Measurements from ENCODE around the gene SLC7A4. TPM values are rescaled to one million over a fixed set of nuclear protein-coding genes. Genes with fewer than 3 reads are reported as not detected.
A peak's percentile ranks its signal among the peaks of the same experiment; 100 is the strongest.

SLC7A4 gene
- total RNA-seq, 2 experiments from 2014 or later: not detected

DNA sequence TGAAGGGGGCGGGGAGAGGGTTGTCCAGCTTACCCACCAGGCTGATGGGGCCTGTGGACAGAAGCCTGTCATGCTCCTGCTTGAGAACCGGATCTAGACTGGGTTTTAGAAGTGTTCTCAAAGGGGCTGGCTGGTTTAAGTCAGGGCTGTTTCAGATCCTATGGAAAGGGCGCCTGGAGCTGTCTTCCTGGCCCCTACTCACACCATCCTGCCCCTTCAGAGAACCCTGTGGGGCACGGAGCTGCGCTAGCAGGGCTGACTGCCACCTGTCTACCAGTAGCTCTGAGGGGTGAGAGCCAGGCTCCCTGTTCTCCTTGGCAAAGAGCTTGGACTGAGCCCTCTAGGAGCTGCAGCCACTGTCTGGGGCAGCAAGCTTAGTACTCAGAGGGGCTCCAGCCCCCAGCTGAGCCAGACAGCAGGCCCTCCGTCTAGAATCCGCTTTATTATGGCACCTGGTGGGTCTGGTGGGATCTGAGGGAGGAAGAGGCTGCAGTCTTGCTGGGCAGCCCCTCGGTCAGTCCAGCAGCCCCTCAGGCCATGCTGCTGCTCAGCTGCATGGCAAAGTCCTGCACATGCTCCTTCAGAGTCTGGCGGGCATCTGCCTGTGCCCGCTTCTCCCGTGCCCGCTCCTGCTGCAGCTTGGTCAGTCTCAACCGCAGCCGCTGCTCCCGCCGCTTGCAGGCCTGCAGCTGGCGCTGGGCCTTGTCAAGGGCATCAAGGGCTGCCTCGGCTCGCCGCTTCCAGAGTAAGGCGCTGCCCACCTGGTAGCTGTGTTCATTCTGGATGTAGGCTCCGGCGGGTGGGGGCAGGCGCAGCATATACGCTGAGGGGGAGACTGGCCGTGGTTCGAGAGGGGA is 32.8 kb downstream of the SLC7A4 start:
- Histone ChIP-seq H3K4me3 (ENCODE audit: low read depth, low read length, poor library complexity, severe bottlenecking) (peak overlapping the region; percentile 83), H3K4me1 (ENCODE audit: insufficient read depth, low read length, poor library complexity, severe bottlenecking) (peaks cover 36% of the 10 kb centered on the region), H3K27ac (ENCODE audit: low read depth, low read length, poor library complexity, severe bottlenecking) (peak overlapping the region; percentile 0), H4K20me1 (ENCODE audit: insufficient read depth, low read length) (no peaks in the 10 kb centered on the region), H3K9me2 (ENCODE audit: insufficient read depth, low read length) (no peaks in the 10 kb centered on the region), H3K4me2 (ENCODE audit: low read length) (peak overlapping the region; percentile 100), H3K36me3 (ENCODE audit: insufficient read depth, low read length) (peaks cover 41% of the 10 kb centered on the region), H3K9me3 (ENCODE audit: low read length) (no peaks in the 10 kb centered on the region), H2AFZ (ENCODE audit: low read length) (no peak overlapping the region), H3K79me2 (ENCODE audit: insufficient read depth, low read depth, low read length) (peaks cover 30% of the 10 kb centered on the region)
- ChIA-PET CTCF (ENCODE audit: unreplicated experiment) (interaction anchor here (0.7 kb wide), 1 partner anchor 252 kb away, joined by 3 read pairs; no protein-coding TSS in a partner anchor), POLR2A (no interaction called here)
- no TSS peak for BruUV-seq (replicated peaks)
- intact Hi-C loops (cut with micrococcal nuclease; ENCODE audit: unreplicated experiment): loop anchor here (10.0 kb wide), 1 partner anchor 145 kb away; the partner anchor contains the start of genes PI4KA and SNAP29
- TF ChIP-seq, protein P1, sequence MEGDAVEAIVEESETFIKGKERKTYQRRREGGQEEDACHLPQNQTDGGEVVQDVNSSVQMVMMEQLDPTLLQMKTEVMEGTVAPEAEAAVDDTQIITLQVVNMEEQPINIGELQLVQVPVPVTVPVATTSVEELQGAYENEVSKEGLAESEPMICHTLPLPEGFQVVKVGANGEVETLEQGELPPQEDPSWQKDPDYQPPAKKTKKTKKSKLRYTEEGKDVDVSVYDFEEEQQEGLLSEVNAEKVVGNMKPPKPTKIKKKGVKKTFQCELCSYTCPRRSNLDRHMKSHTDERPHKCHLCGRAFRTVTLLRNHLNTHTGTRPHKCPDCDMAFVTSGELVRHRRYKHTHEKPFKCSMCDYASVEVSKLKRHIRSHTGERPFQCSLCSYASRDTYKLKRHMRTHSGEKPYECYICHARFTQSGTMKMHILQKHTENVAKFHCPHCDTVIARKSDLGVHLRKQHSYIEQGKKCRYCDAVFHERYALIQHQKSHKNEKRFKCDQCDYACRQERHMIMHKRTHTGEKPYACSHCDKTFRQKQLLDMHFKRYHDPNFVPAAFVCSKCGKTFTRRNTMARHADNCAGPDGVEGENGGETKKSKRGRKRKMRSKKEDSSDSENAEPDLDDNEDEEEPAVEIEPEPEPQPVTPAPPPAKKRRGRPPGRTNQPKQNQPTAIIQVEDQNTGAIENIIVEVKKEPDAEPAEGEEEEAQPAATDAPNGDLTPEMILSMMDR (conservative IDR thresholded peaks at IDR 0.05; ENCODE audit: low read length): no peak
- TF ChIP-seq EZH2phosphoT487 (IDR thresholded peaks at IDR 0.05; ENCODE audit: borderline replicate concordance, low read depth, low read length): no peak
- no peak for DNase-seq (ENCODE audit: low spot score)

DNA sequence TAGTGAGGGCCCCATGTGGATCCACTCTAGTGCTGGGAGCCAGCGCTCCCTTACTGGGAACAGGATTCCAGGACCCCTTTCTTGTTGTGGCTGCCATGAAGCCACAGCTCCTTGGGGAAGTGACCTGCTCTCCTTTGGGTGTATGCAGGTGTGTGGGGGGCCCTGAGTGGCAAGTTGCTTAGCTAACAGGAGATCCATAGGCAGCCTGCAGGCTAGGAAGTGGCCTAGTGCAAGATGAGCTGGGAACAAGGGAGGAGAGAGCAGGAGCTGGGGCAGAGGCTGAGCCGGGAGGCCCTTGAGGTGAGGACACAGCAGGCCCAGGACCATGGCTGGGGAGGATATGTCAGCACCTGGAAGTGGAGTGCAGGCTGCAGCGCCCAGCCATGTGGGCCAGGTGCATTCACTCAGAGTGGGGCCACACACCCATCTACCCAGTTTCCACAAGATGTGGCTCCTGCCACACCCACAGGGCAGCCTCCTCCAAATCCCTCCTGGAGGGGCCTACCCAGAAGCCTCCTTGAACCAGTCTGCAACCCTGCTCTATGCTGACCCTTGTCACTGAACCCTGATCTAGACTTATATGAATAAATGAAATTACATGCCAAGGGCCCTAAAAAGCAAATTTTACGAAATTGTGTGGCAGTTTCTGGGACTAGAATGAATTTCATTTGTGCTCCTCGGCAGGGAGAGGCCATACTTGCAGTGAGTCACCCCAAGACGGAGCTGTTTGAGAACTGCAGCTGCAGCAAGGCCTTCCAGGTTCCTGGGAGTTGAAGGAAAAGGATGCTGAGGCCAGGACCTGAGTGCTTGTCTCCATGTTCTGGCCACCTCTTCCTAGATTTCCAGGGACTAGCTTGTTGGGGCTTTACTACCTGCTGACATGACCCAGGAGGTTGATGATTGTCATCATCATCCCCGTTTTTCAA is 33.7 kb downstream of the SLC7A4 start:
- no peak for TF ChIP-seq EZH2phosphoT487 (IDR thresholded peaks at IDR 0.05; ENCODE audit: borderline replicate concordance, low read depth, low read length)
- TF ChIP-seq, protein P1 (conservative IDR thresholded peaks at IDR 0.05; ENCODE audit: low read length): no peak
- peak overlapping the region; percentile 0 for H3K27ac ChIP-seq (ENCODE audit: low read depth, low read length, poor library complexity, severe bottlenecking)
- no peak for DNase-seq (ENCODE audit: low spot score)
- no peak overlapping the region for H2AFZ ChIP-seq (ENCODE audit: low read length)
- no TSS peak for BruUV-seq (replicated peaks)
- no peak overlapping the region for H3K4me3 ChIP-seq (ENCODE audit: low read depth, low read length, poor library complexity, severe bottlenecking)
- H3K9me3 ChIP-seq (ENCODE audit: low read length): no peaks in the 10 kb centered on the region
- no peaks in the 10 kb centered on the region for H3K9me2 ChIP-seq (ENCODE audit: insufficient read depth, low read length)
- POLR2A ChIA-PET: interaction anchor here (1.1 kb wide), 1 partner anchor 16 kb away, joined by 3 read pairs; no protein-coding TSS in a partner anchor
- peak overlapping the region; percentile 14; the same call in 1 of the 2 replicates for H3K4me2 ChIP-seq (ENCODE audit: low read length)
- H3K79me2 ChIP-seq (ENCODE audit: insufficient read depth, low read depth, low read length): peaks cover 25% of the 10 kb centered on the region
- H3K4me1 ChIP-seq (ENCODE audit: insufficient read depth, low read length, poor library complexity, severe bottlenecking): peaks cover 32% of the 10 kb centered on the region
- intact Hi-C loops (cut with micrococcal nuclease; ENCODE audit: unreplicated experiment): no loop called here
- peaks cover 41% of the 10 kb centered on the region for H3K36me3 ChIP-seq (ENCODE audit: insufficient read depth, low read length)
- CTCF ChIA-PET (ENCODE audit: unreplicated experiment): no interaction called here
- no peaks in the 10 kb centered on the region for H4K20me1 ChIP-seq (ENCODE audit: insufficient read depth, low read length)

All from OCI-LY7 (cell line).